ENCODE measurements around the gene GPR17. TPM values are rescaled to one million over a fixed set of nuclear protein-coding genes. Genes with fewer than 3 reads are reported as not detected.

Gene GPR17
- total RNA-seq, 1 donor from 2014 or later, result 0.25 TPM

DNA sequence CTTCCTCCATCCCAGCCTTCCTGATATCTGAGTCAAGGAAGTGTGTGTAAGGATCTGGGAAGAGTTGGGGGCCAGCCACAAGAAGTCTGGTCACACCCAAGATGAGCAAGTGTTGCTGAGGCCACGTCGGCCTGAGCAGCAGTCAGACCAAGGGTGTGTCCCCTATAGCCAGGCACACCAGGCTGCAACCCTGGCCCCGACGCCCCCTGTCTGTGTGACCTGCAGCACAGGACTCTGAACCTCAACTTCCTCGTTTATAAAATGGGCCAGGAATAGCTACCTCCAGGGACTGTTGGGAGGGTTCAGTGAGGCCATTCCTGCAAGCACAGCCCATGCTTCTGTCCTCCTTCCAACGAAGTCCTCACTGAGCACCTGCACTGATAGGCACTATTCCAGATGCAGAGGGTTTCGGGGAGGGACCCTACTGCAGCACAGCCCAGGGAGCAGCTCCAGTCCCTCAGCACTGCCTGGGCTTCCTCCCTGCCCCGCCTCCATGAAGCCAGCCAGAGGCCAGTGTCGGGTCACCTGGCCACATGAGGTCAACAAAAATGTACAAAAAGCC lies 16.1 kb downstream of the GPR17 start:
- DNase-seq (peak; percentile 69), ATAC-seq (peak; percentile 53)
- intact Hi-C loops (cut with micrococcal nuclease), result no loop called here

- DNase-seq, result peak; percentile 47
- intact Hi-C loops (cut with micrococcal nuclease), result no loop called here
- ATAC-seq, result peak; percentile 30
Measured at GRCh38 chr2:127662937-127663565, 17.1 kb downstream of the GPR17 start.

DNA sequence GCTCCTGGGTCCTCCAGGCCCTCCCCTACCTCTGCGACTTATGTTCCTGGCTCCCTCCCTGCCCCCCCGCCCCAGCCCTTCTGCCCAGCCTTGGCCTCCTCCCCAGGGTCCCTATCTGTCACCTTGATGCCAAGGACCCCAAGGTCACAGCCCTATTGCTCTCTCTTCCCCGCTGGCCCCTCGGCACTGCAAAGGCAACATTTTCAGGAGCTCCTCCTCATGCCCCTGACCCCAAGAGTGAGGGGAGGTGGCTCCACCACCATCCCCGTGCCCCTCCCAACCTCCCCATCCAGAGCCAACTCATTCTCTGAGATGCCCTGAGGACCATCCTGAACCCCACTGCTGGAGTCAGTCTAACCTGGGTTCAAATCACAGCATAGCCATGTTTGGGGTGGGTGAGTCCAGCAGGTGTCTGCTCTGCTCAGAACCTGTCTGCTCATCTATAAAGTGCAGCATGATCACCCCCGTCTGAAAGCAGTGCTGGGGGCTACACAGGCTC lies 17.7 kb downstream of the GPR17 start:
- peak; percentile 14 for DNase-seq
- ATAC-seq, result no peak
- intact Hi-C loops (cut with micrococcal nuclease), result no loop called here

DNA sequence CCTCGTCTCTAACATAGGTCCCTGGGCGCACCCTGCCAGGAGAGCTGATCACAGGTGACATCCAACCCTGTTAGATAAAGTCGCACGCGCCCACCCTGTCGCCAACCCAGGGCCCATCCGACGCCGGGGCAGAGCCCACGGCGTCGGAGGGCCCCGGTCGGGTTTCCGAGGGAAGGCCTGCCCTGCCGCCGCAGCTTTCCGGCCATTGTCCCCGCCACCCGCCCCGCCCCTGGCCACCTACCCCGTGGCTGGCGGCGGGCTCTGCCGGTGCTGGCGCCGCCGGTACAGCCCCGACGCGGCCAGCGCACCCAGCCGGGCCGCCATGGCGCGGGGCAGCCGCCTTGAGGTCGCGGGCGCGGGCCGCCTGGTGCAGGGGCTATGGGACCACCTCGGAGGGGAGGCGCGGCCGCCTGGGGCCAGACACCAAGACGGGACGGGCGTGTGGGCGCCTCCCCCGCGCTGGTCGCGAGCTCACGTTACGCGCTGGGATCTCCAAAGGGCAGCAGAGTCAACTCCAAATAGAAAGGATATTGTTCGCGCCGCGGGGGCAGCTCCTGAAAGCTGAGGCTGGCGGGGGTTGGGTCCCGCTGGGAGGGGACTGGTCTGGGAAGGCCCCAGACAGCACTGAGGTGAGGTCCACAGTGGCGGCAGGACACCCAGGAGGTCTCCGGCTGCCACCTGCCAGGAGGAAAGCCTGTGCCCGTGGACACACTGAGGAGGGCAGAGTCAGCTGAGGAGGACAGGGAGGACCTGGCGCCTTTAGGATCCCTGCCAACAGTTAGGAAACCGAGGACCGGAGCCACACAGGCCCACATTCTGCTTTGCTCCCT lies 18.3 kb downstream of the GPR17 start:
- ATAC-seq (peak; percentile 31), DNase-seq (peak; percentile 67)
- intact Hi-C loops (cut with micrococcal nuclease), result no loop called here

GRCh38 chr2:127664895-127665225 lies 18.9 kb downstream of the GPR17 start:
- ATAC-seq, result no peak
- intact Hi-C loops (cut with micrococcal nuclease), result no loop called here
- no peak for DNase-seq

DNA sequence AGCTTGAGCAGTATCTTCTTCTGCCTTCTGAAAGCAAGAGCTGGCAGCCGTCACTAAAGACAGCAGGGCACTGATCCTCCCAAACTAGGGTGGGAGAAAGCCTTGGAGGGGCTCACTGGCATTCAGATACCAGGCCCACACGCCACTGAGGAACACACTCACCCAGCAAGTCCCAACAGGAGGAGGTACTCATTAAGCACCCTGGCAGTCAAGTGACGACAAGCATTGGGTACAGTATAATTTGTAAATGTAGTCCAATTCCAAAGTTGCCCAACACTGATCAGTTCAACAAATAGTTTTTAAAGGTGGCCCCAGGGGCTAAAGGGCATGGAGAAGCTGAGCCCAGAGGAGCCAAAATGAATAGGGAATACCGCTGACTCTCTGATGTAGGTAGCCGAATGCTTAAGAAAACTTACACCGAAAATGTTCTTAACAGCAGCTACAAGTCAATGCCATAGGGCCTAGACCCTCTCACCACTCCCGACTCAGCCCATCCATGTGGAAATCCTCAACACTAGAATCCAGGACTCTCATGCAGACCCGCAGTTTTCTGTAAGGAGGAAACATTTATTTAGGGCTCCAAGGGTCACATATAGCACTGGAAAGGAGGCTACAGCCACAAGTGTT lies 19.4 kb downstream of the GPR17 start:
- DNase-seq (no peak), ATAC-seq (no peak)
- intact Hi-C loops (cut with micrococcal nuclease), result no loop called here

DNA sequence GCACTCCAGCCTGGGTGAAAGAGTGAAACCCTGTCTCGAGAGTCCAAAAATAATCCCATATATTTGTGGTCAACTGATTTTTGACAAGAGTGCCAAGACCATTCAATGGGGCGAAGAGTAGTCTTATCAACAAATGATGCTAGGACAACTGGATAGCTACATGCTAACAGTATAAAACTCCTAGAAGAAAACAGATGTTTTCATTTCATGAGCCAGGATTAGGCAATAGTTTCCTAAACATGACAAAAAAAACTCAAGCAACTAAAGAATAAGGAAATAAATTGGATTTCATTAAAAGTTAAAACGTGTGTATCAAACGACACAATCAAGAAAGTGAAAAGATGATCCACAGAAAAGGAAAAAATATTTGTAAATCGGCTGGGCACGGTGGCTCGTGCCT lies 23.1 kb downstream of the GPR17 start:
- ATAC-seq, result no peak
- no peak for DNase-seq
- intact Hi-C loops (cut with micrococcal nuclease), result no loop called here

DNA sequence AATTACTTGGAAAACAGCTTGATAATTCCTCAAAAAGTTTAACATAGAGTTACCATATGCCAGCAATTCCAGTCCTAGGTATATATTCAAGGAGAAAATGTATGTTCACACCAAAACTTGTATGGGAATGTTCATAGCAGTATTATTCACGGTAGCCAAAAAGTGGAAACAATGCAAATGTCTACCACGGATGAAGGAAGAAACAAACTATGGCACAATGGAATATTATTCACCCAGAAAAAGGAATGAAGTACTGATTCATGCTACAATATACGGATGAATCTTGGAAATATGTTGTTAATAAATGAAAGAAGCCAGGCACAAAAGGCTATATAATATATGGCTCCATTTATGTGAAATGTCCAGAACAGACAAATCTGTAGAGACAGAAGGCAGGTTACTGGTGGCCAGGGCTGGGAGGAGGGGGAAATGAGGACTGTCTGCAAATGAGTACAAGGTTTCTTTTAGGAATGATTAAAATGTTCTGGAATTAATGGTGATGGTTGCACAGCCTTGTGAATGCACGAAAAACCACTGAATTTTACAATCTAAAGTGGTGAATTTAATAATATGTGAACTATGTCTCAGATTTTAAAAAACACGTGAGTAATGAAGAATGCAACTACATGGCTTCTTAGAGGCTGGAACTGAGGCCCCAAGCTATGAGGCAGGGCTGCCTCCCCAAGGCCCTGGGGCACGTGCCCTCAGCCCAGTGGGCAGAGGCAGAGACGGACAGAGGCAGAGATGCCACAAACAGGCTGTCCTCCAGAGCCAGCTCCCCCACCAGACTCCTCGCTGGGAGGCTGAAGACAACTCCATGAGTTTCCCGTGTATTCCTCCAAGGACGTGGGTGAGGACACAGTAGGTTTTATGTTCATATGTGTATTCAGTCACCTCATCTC lies 24.4 kb downstream of the GPR17 start:
- intact Hi-C loops (cut with micrococcal nuclease), result no loop called here
- DNase-seq (peak; percentile 15), ATAC-seq (no peak)

DNA sequence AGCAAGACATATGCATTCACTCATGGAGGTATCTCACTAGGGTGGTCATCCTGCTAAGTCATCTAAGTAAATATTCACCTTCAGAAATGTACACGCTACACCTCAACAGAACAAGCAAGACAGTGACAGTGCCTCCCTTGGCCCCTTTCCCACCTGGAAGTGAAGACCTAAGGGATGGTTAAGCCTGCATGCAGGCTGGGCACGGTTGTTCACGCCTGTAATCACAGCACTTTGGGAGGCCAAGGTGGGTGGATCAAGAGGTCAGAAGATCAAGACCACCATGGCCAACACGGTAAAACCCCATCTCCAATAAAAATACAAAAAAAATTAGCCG lies 25.0 kb downstream of the GPR17 start:
- intact Hi-C loops (cut with micrococcal nuclease), result no loop called here
- DNase-seq (no peak), ATAC-seq (no peak)

DNA sequence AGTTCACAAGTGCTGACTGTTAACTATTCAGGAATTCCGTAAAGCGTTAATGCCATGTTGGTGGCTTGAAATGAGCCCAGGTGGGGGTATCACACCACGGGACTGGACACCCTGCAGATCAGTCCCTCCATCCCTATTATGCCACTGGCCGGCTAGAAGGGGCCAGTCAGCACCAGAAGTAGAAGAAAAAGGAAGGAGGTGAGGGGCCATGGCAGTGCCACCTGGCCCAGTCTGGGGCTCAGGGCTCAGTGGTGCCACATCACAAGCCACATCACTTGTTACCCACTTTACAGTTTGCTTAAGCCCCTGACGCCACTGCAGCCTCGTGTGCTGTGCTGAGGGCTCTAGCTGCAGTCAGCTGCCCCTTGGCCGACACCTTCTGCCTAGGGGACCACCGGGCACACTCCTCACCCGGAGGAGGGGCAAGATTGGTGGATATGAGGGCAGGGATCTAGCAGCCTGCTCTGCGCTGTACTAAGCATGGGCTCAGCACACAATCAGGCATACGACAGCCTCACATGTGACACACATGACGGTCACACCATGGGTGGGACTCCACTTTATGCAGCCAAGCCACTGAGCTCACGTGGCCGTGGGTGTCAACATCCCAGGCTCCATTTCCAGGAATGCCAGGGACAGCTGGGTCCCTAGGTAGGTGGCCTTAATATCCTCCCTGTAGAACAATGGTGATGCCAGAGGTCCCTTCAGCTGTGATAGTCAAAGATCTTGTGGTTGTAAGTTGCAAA lies 25.8 kb downstream of the GPR17 start:
- DNase-seq (peak; percentile 28), ATAC-seq (no peak)
- intact Hi-C loops (cut with micrococcal nuclease), result no loop called here

- peak; percentile 52 for ATAC-seq
- intact Hi-C loops (cut with micrococcal nuclease), result no loop called here
- DNase-seq, result peak; percentile 60
Measured at GRCh38 chr2:127672341-127673224, 26.6 kb downstream of the GPR17 start.

DNA sequence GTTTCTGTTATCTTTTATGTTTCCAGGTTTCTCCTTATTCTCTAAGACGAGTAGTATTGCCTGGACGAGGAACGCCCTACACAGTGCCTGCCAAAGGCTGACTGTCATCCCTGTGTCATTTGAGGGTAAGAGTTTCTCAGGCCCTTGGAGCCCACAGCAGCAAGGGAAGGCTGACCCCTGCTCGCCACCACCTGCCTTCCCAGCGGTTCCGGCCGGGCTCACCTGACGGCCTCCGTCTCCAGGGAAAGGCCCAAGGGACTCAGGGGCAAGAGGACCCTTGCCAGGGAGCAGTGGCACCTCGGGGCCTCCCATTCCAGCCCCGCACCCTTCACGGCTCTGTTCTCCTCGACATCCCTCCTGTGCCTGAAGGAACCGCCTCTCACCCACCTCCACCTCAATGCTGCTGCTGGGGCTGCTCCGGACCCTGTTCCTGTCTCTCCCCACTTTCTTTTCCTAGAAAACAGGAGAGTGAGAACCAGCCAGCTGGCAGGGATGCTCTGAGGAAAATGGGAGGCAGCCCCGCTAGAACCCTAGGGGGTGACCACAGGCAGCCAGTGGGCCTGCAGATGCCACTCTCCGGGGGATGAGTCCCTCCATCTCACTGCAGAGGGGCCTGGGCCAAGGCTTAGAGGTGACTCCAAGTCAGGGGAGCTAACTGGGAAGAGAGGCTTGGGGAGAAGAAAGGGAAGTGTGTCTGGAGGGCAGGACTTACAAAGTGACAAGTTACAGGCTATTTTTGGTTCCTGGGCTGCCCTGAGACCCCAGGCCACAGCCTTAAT lies 27.5 kb downstream of the GPR17 start:
- intact Hi-C loops (cut with micrococcal nuclease), result no loop called here
- ATAC-seq, result peak; percentile 10
- peak; percentile 36 for DNase-seq

- DNase-seq (peak; percentile 69), ATAC-seq (peak; percentile 58)
- intact Hi-C loops (cut with micrococcal nuclease), result no loop called here
Measured at GRCh38 chr2:127674241-127675209, 28.6 kb downstream of the GPR17 start.

DNA sequence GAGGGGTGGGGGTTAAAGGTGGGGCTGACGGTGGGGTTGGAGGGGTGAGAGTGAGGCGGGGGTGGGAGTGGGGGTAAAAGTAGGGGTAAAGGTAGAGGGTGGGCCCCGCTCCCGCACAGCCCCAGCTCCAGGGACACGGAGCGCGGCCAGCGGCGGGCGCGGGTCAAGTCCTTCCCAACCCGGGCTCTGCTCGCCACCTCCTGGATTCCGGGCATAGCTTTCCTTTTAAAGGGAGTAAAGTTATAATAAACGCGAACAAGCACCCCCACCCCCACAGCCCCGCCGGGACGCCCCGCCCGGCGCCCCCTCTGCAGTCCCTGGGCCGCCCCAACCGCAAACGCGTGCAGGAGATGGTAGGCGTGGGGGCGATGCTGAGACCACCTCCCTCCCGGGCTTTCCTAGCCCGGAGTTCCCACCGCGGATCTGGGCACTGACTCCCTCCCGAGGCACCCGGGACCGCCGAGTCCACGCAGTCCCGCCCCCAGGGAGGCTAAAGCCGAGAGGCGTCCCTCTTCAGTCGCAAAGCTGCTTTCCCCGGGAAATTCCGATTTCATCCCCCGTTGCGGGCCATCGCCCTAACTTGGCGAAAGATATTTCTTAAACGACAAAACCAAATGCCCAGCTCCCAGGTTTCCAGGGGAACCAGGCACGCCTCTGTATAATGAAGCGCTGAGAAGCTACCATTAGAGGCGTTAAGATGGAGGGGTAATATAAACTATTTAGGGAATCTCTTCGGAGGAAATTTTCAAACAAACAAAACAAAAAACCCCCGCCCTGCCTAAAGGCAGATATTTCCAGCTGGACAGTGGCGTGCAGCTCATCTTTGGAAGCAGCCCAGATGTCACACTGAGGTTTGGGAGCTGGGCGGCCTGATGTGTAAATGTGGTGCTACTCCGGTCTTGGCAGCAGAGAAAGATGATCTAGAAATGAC lies 29.6 kb downstream of the GPR17 start, which contains the start of gene LIMS2:
TSS of gene LIMS2 (minus strand) at position 200 of the 931 bp plus-strand sequence. CDS start 506 bp downstream, outside the sequence.
- intact Hi-C loops (cut with micrococcal nuclease), result no loop called here

More for the DNA sequence above, 29.6 kb downstream of the GPR17 start, which contains the start of gene LIMS2:
- DNase-seq, result peak; percentile 78
- peak; percentile 62 for ATAC-seq
